WTC11 (cell line): ENCODE measurements around the gene DNAH17. TPM values are rescaled to one million over a fixed set of nuclear protein-coding genes. Genes with fewer than 3 reads are reported as not detected.

ENCODE experiments used
- ATAC-seq: fragments of 200-7000 bp; cut with Tn5 transposase; 2 replicates; pipeline ENCODE4 v1.10.0; 2021; ENCODE audit warnings: mild to moderate bottlenecking, moderate library complexity
- CTCF ChIA-PET: fragments of 300-600 bp; sonication (Branson Sonifier 250); formaldehyde crosslinking; loops from one replicate; lab custom pipeline; 2021; ENCODE audit warnings: antibody characterized with exemption; lab: Charles Lee
- POLR2A ChIA-PET: fragments of 350-600 bp; sonication (Branson Sonifier 250); formaldehyde crosslinking; loops from one replicate; lab custom pipeline; 2021; ENCODE audit warnings: antibody characterized with exemption; lab: Charles Lee
- DNase-seq: peaks from one replicate; pipeline ENCODE4 v3.0.0; 2021; ENCODE audit warnings: low spot score
- H3K27ac Mint-ChIP-seq: 2 replicates; pipeline ENCODE4 v1.8.0; 2021; ENCODE audit warnings: mixed read lengths
- H3K27me3 Mint-ChIP-seq: 2 replicates; pipeline ENCODE4 v1.8.0; 2021; ENCODE audit warnings: low read depth, mild to moderate bottlenecking, moderate library complexity, mixed read lengths
- H3K36me3 Mint-ChIP-seq: 2 replicates; pipeline ENCODE4 v1.8.0; 2021; ENCODE audit warnings: mixed read lengths
- H3K4me1 Mint-ChIP-seq: 2 replicates; pipeline ENCODE4 v1.8.0; 2022; ENCODE audit warnings: mixed read lengths
- H3K4me3 Mint-ChIP-seq: 2 replicates; pipeline ENCODE4 v1.8.0; 2021; ENCODE audit warnings: mild to moderate bottlenecking, moderate library complexity, mixed read lengths
- H3K9me3 Mint-ChIP-seq: 2 replicates; pipeline ENCODE4 v1.8.0; 2021; ENCODE audit warnings: mixed read lengths
- CBFB ChIP-seq: sonication (generic); formaldehyde crosslinking; IDR thresholded peaks from 2 replicates; pipeline ENCODE4 v1.8.1; 2022; ENCODE audit warnings: mild to moderate bottlenecking, low read depth, missing genetic modification reagents
- ELF4 ChIP-seq: sonication (generic); formaldehyde crosslinking; IDR thresholded peaks from 2 replicates; pipeline ENCODE4 v1.8.1; 2022; ENCODE audit warnings: low read depth, mild to moderate bottlenecking, moderate library complexity, missing genetic modification reagents
- ESRRA ChIP-seq: sonication (generic); formaldehyde crosslinking; IDR thresholded peaks from 2 replicates; pipeline ENCODE4 v1.8.1; 2022; ENCODE audit warnings: mild to moderate bottlenecking, missing genetic modification reagents, borderline replicate concordance
- FOXP1 ChIP-seq: sonication (generic); formaldehyde crosslinking; IDR thresholded peaks from 2 replicates; pipeline ENCODE4 v1.8.0; 2022; ENCODE audit warnings: missing genetic modification reagents, mild to moderate bottlenecking, moderate library complexity, borderline replicate concordance
- FOXP4 ChIP-seq: sonication (generic); formaldehyde crosslinking; IDR thresholded peaks from 2 replicates; pipeline ENCODE4 v1.8.0; 2022; ENCODE audit warnings: mild to moderate bottlenecking, missing genetic modification reagents
- IRF1 ChIP-seq: sonication (generic); formaldehyde crosslinking; IDR thresholded peaks from 2 replicates; pipeline ENCODE4 v1.8.0; 2023; ENCODE audit warnings: missing genetic modification reagents
- JAZF1 ChIP-seq: fragments of 250-450 bp; sonication (Bioruptor Pico); IDR thresholded peaks from 2 replicates; pipeline ENCODE4 v1.9.0; 2021; ENCODE audit warnings: moderate library complexity, mild to moderate bottlenecking, inconsistent platforms
- JUN ChIP-seq: sonication (generic); formaldehyde crosslinking; IDR thresholded peaks from 2 replicates; pipeline ENCODE4 v1.8.0; 2023; ENCODE audit warnings: mild to moderate bottlenecking, missing genetic modification reagents
- KAT7 ChIP-seq: sonication (generic); formaldehyde crosslinking; IDR thresholded peaks from 2 replicates; pipeline ENCODE4 v1.8.1; 2023; ENCODE audit warnings: missing genetic modification reagents, mild to moderate bottlenecking, borderline replicate concordance
- MXD4 ChIP-seq: fragments of 250-450 bp; sonication (Bioruptor Pico); IDR thresholded peaks from 2 replicates; pipeline ENCODE4 v1.8.0; 2021; ENCODE audit warnings: mild to moderate bottlenecking, moderate library complexity, borderline replicate concordance
- MYBL2 ChIP-seq: sonication (generic); formaldehyde crosslinking; IDR thresholded peaks from 2 replicates; pipeline ENCODE4 v1.8.1; 2023; ENCODE audit warnings: mild to moderate bottlenecking, moderate library complexity, missing genetic modification reagents
- NFE2L1 ChIP-seq: sonication (generic); formaldehyde crosslinking; IDR thresholded peaks from 2 replicates; pipeline ENCODE4 v1.8.1; 2023; ENCODE audit warnings: missing genetic modification reagents
- NFYB ChIP-seq: sonication (generic); formaldehyde crosslinking; conservative IDR thresholded peaks from 2 replicates; pipeline ENCODE4 v1.8.0; 2022; ENCODE audit warnings: low read depth, missing genetic modification reagents
- RELA ChIP-seq: sonication (generic); formaldehyde crosslinking; IDR thresholded peaks from 2 replicates; pipeline ENCODE4 v1.8.1; 2022; ENCODE audit warnings: missing genetic modification reagents, mild to moderate bottlenecking, borderline replicate concordance
- SMAD4 ChIP-seq: sonication (generic); formaldehyde crosslinking; IDR thresholded peaks from 2 replicates; pipeline ENCODE4 v1.8.0; 2022; ENCODE audit warnings: mild to moderate bottlenecking, missing genetic modification reagents
- SOX15 ChIP-seq: fragments of 250-450 bp; sonication (Bioruptor Pico); IDR thresholded peaks from 2 replicates; pipeline ENCODE4 v1.9.0; 2021; ENCODE audit warnings: mild to moderate bottlenecking
- TEAD4 ChIP-seq: sonication (generic); formaldehyde crosslinking; IDR thresholded peaks from 2 replicates; pipeline ENCODE4 v1.8.0; 2022; ENCODE audit warnings: mild to moderate bottlenecking, missing genetic modification reagents
- USF1 ChIP-seq: sonication (generic); formaldehyde crosslinking; IDR thresholded peaks from 2 replicates; pipeline ENCODE4 v1.8.0; 2022; ENCODE audit warnings: mild to moderate bottlenecking, missing genetic modification reagents
- ZNF121 ChIP-seq: sonication (generic); formaldehyde crosslinking; IDR thresholded peaks from 2 replicates; pipeline ENCODE4 v1.8.0; 2023; ENCODE audit warnings: missing genetic modification reagents
- ZNF232 ChIP-seq: sonication (generic); formaldehyde crosslinking; IDR thresholded peaks from 2 replicates; pipeline ENCODE4 v1.8.0; 2022; ENCODE audit warnings: mild to moderate bottlenecking, missing genetic modification reagents
- ZNF532 ChIP-seq: fragments of 250-450 bp; sonication (Bioruptor Pico); IDR thresholded peaks from 2 replicates; pipeline ENCODE4 v1.9.0; 2021; ENCODE audit warnings: mild to moderate bottlenecking, borderline replicate concordance
- total RNA-seq: library from RNA; stranded (reverse); gene quantifications from 3 replicates; pipeline ENCODE4 v1.2.3, GENCODE V29; 2021
- TF ChIP-seq, protein P1 (sequence below): sonication (generic); formaldehyde crosslinking; IDR thresholded peaks from 2 replicates; pipeline ENCODE4 v1.8.1; 2022; ENCODE audit warnings: low read depth, missing genetic modification reagents, borderline replicate concordance
- TF ChIP-seq, protein P2 (sequence below): sonication (generic); formaldehyde crosslinking; IDR thresholded peaks from 2 replicates; pipeline ENCODE4 v1.8.1; 2022; ENCODE audit warnings: mild to moderate bottlenecking, moderate library complexity, missing genetic modification reagents

Gene DNAH17
- total RNA-seq, 1 experiment from 2014 or later, result 0.87 TPM

DNA sequence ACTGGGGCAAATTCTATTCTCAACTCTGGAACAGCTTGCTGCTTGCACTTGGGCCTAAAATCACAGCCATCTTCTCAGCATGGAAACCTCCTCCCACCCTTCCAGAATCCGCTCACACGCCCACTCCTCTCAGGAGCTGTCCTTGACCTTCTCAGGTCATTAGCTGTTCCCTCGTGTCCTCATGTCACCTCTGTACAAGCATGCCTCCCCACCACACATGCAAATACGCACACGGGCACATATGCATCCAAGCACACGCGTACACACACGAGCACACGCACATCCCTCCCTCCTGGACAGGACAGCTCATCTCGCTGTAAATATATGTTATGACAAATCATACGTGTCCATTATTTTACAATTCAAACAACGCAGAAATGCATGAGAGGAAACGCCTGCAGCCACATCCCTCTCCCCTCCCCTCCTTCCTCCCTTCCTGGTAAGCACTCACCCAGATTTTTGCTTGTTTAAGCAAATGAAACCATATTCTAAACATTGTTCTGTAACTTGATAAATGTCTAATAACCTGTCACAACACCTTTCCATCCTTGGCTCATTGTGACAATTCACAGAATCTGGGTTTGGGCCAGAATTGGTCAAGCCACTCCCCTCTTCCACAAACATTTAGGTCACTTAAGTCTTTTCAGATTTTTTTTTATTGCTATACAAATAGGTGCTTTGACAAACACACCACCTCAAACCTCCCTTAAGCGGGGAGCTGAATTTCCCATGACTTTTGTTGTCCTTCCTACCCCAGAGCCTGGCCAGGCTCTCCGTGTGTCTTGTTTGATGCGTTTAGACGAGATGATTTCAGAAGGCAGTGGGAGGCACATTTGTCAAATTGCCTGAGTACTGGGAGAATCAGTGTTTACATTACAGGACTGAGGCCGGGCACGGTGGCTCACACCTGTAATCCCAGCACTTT, 41.7 kb downstream of the DNAH17 start (continued):
- no peak for TF ChIP-seq ZNF532 (CRISPR knock-in tag)
- TF ChIP-seq FOXP1, result no peak
- no peak for TF ChIP-seq JAZF1 (CRISPR knock-in tag)
- no peak for TF ChIP-seq SMAD4 (CRISPR knock-in tag)
- no peak for TF ChIP-seq MXD4 (CRISPR knock-in tag)
- TF ChIP-seq KAT7, result no peak
- no peak for TF ChIP-seq ZNF232

GRCh38 chr17:78534492-78535272, 42.5 kb downstream of the DNAH17 start:
- no peak for TF ChIP-seq NFYB
- no peak for TF ChIP-seq ELF4 (CRISPR knock-in tag)
- no peak for TF ChIP-seq FOXP4 (CRISPR knock-in tag)
- TF ChIP-seq, protein P1, sequence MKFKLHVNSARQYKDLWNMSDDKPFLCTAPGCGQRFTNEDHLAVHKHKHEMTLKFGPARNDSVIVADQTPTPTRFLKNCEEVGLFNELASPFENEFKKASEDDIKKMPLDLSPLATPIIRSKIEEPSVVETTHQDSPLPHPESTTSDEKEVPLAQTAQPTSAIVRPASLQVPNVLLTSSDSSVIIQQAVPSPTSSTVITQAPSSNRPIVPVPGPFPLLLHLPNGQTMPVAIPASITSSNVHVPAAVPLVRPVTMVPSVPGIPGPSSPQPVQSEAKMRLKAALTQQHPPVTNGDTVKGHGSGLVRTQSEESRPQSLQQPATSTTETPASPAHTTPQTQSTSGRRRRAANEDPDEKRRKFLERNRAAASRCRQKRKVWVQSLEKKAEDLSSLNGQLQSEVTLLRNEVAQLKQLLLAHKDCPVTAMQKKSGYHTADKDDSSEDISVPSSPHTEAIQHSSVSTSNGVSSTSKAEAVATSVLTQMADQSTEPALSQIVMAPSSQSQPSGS (CRISPR knock-in tag), result no peak
- no peak for TF ChIP-seq ZNF232
- TF ChIP-seq USF1 (CRISPR knock-in tag), result no peak
- TF ChIP-seq NFE2L1 (CRISPR knock-in tag), result no peak
- TF ChIP-seq, protein P2, sequence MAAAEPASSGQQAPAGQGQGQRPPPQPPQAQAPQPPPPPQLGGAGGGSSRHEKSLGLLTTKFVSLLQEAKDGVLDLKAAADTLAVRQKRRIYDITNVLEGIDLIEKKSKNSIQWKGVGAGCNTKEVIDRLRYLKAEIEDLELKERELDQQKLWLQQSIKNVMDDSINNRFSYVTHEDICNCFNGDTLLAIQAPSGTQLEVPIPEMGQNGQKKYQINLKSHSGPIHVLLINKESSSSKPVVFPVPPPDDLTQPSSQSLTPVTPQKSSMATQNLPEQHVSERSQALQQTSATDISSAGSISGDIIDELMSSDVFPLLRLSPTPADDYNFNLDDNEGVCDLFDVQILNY (CRISPR knock-in tag), result no peak
- no peak for TF ChIP-seq TEAD4 (CRISPR knock-in tag)
- no peak for TF ChIP-seq ZNF121 (CRISPR knock-in tag)
- no peak for TF ChIP-seq SOX15
- TF ChIP-seq RELA (CRISPR knock-in tag), result no peak
- no peak for TF ChIP-seq IRF1
- no peak for TF ChIP-seq CBFB
- no peak for TF ChIP-seq ESRRA (CRISPR knock-in tag)
- no peak for TF ChIP-seq MYBL2 (CRISPR knock-in tag)
- no peak for TF ChIP-seq JUN (CRISPR knock-in tag)
- no peaks in the 10 kb centered on the region for H3K9me3 Mint-ChIP-seq
- no peaks in the 10 kb centered on the region; the same call in 1 of the 2 replicates for H3K4me1 Mint-ChIP-seq
- no peaks in the 10 kb centered on the region for H3K36me3 Mint-ChIP-seq
- DNase-seq (no peak), ATAC-seq (no peak)
- no peak overlapping the region for H3K27ac Mint-ChIP-seq
- H3K4me3 Mint-ChIP-seq, result no peak overlapping the region
- ChIA-PET POLR2A (no interaction called here), CTCF (interaction anchor here (0.8 to 1.6 kb wide), 3 partner anchors 25 to 174 kb away, joined by 3 to 5 read pairs (median 4); no protein-coding TSS in a partner anchor)
- no peaks in the 10 kb centered on the region for H3K27me3 Mint-ChIP-seq
